ENCODE measurements around the gene SRRM5.
"Not testable (repeated sequence)": the region's sequence is repeated elsewhere in the genome, so short reads cannot be mapped to it uniquely, and the experiment has no call there.

SRRM5 gene

DNA sequence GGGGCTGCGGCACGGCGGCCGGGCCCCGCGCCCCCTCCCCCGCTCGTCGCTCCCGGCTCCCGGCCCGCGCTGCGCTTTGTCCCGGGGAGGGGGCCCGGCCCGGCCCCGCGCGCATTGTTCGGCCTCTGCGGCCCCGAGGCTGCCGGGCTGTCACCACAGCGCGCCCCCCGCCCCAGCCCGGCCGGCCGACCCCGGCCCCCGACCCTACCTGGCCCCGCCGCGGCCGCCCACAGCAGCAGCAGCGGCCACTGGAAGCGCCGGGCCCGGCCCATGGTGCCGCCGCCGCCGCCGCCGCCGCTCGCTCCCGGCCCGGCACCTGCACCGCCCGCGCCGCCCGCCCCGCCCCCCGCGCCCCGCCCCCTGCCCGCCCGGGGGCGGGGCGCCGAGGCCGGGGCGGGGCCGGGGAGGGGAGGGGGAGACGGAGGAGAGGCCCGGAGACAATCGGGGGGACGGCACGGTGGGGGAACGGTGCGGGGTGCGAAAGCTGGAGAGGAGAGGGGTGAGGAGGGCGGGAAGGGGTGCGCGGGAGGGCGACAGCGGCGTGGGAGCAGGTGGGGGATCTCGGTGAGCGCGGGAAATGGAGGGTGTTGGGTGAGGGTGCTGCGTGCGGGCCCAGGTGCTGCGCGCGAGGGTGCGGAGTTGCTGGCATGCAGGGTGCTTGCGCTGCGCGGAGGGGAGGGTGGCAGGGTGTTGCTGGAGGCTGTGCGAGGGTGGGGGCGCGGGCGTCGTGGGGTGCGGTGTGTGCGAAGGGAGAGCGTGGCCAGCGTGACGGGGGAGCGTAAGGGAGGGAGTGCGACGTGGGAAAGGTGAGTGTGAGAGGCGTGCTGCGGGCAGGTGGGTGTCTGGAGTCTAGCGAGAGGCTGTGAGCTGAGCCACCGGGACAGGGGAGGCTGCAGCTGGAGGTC, 27.9 kb downstream of the SRRM5 start, which contains the start of gene CADM4:
Gene CADM4, minus strand, starts transcription at position 332 of the 905 bp plus-strand sequence. Its CDS starts 60 bp downstream, at position 272.
- no peak for DNase-seq

DNA sequence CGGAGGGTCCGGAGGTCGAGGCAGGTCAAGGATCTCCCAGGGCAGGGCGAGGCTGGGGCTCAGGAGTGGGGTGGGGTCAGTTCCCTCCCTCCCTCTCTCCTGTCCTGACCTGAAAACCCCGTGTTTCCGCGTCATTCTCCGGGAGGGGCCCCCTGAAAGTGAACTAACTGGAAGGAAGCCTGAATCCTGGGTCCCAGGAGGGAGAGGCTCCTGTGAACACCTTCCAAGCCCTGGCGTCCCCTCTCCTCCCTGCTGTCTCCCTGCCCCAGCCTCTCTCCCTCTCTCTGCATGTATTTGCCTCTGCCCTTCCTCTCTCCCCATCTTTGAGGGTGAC, 28.5 kb downstream of the SRRM5 start:
- DNase-seq: no peak

GRCh38 chr19:43641333-43641732, 29.4 kb downstream of the SRRM5 start:
- DNase-seq: no peak

GRCh38 chr19:43642531-43642930, 30.6 kb downstream of the SRRM5 start:
- DNase-seq: no peak

DNA sequence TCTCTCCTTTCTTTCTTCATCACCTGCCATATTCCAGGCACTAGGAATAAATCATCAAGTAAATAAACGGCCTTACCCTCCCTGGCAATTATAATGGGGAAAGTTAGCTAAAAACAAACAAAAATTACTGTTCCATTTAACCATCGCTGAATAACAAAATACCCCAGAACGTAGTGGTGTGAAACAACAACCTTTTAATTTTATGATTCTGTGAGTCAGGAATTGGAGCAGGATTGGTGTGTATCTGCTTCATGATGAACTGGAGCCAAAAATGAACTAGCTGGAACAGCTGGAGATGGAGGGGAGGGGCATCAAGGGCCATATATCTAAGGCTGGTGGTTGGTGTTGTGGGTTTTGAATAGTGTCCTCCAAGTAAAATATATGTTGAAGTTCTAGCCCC, 31.4 kb downstream of the SRRM5 start:
- DNase-seq: no peak

DNA sequence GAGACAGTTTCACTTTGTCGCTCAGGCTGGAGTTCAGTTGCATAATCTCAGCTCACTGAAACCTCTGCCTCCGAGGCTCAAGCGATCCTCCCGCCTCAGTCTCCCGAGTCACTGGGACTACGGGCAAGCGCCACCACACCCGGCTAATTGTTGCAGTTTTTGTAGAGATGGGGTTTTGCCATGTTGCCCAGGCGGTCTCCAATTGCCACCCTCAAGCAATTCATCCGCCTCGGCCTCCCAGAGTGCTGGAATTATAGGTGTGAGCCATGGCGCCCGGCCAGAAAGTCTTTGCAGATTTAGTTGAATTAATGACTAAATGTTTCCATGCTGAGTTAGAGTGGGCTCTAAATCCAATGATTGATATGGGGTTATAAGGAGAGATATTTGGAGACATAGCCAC, 32.3 kb downstream of the SRRM5 start:
- DNase-seq: no peak

- DNase-seq: no peak
These were observed 36.7 kb downstream of the SRRM5 start for GRCh38 chr19:43648633-43649032.

DNA sequence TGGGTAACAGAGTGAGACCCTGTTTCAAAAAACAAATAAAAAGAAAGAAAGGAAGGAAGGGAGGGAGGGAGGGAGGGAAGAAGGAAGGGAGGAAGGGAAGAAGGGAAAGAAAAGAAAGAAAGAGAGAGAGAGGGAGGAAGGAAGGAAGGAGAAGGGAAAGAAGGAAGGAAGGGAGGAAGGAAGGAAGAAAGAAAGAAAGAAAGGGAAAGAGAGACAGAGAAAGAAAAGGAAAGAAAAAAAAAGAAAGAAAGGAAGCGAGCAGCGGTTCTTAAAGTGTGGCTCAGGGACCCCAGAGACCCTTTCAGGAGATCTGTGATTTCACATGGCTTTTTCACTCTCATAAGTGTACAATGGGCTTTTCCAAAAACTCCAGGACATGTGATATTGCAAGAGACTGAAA, 37.6 kb downstream of the SRRM5 start:
- no peak for DNase-seq

DNA sequence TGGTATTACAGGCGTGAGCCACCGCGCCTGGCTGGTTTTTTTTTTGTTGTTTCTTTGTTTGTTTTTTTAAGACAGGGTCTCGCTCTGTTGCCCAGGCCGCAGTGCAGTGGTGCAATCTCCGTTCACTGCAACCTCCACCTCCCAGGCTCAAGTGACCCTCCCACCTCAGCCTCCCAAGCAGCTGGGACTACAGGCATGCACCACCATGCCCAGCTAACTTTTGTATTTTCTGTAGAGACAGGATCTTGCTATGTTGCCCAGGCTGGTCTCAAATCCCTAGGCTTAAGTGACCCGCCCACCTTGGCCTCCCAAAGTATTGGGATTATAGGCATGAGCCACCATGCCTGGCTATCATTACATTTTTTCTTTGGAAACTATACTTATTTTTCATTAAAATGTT, 38.4 kb downstream of the SRRM5 start:
- not testable (repeated sequence) for DNase-seq

GRCh38 chr19:43651758-43652545, 40.1 kb downstream of the SRRM5 start:
- DNase-seq: no peak

DNA sequence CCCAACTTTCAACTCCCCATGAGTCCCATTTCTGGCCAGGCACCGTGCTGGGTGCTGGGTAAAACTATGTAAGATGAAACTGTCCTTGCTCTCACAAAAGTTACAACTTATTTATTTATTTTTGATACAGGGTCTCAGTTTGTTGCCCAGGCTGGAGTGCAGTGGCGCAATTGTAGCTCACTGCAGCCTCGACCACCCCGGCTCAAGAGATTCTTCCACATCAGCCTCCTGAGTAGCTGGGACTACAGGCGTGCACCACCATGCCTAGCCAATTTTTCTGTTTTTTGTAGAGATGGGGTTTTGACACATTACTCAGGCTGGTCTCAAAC, 40.6 kb downstream of the SRRM5 start:
- no peak for DNase-seq

DNA sequence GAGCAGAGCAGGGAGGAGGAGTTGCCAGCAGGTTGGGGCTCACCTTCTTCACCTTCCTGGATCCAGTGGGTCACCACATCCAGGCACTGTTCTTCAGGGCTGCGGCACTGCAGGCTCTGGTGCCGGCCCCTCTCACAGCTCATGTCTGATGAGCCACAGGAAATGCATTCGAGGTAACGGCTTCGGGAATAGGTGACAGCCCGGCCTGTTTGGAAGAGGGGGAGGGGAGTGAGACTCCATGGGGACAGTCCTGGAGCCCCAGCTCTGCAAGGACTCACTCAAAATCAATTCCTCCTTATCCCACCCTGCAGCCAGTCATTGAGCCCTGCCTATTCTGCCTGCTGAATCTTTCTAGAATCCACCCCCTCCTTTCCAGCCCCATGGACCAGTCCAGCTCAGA, 44.5 kb downstream of the SRRM5 start:
- DNase-seq: no peak

GRCh38 chr19:43658001-43658400, 46.1 kb downstream of the SRRM5 start:
- no peak for DNase-seq

DNA sequence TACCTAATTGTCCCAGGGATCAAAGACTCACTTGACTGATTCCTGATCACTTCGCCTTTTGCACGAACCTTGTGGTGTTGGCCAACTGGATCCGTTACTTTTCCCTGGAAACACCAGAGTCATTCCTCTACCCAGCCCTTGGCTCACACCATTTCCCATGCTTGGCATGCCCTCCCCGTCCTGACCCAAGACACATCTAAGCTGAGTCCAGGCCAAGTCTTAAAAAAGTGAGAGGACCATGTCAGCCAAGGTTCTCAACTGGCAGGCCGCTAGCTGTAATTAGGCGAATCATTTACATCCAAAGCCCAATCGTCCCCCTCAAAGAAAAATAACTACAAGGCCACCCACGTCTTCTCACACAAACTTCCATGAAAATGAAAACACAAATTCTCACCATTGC, 46.6 kb downstream of the SRRM5 start:
- no peak for DNase-seq

DNA sequence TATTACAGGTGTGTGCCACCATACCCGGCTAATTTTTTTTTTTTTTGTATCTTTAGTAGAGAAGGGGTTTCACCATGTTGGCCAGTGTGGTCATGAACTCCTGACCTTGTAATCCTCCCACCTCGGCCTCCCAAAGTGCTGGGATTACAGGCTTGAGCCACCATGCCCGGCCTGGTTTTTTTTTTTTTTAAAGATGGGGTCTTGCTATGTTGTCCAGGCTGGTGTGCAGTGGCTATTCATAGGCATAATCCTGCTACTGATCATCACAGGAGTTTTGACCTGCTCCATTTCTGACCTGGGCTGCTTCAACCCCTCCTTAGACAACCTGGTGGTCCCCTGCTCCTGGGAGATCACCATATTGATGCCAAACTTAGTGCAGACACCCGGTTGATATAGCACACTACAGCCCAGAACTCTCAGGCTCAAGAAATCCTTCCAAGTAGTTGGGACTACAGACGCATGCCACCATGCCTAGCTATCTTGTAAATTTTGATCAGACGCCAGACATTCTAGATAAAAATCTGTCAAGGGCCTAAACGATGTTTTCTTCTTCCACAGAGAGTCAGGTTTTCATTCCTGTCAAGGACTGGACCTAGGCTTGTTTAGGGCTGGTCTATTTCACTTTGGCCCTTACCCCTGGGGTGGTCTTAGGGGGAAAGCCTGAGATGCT, 48.5 kb downstream of the SRRM5 start:
- DNase-seq: no peak

GRCh38 chr19:43660971-43661360, 49.1 kb downstream of the SRRM5 start:
- DNase-seq: no peak

- no peak for DNase-seq
These were observed 50.6 kb downstream of the SRRM5 start for GRCh38 chr19:43662487-43662886.

DNA sequence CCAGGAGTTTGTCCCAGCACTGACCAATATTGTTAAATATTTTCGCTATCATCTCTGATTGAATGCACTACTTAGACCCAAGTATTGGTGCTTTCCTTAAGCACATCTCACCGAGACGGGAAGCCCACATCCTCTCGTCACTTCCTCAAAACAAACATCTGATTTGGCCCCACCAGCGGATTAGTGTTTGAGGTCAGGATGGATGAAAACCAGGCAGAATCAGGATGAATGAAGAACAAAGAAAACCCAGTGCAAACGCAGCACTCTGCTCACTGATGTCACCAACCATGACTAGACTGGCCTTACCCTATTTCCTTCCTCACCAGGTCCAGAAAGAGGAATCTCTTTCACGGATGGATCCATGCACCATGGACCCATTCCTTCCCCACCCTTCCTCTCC, 52.1 kb downstream of the SRRM5 start:
- DNase-seq: no peak

Measured in NCI-H510A (cell line).